Testis (tissue), 2 donors: Measurements from ENCODE around the gene CGB8.

Experiments used
- POLR2A ChIP-seq: fragments of 450-650 bp; IDR thresholded peaks from one replicate; pipeline ENCODE4 v1.6.1; 2017; ENCODE audit warnings: antibody characterized with exemption, mild to moderate bottlenecking, moderate library complexity
- TF ChIP-seq, protein P1 (sequence below), 3 experiments: fragments of 450-650 bp in 2 of 3; fragments of 200-600 bp in 1 of 3; sonication (generic) in 1 of 3; IDR thresholded peaks; one replicate each; pipeline ENCODE4 v1.5.1; 2016 to 2019; ENCODE audit warnings: antibody characterized with exemption in 3 of 3, mild to moderate bottlenecking in 2 of 3, moderate library complexity in 1 of 3

GRCh38 chr19:49086296-49086695 is 37.4 kb upstream of the CGB8 start:
- TF ChIP-seq, protein P1, sequence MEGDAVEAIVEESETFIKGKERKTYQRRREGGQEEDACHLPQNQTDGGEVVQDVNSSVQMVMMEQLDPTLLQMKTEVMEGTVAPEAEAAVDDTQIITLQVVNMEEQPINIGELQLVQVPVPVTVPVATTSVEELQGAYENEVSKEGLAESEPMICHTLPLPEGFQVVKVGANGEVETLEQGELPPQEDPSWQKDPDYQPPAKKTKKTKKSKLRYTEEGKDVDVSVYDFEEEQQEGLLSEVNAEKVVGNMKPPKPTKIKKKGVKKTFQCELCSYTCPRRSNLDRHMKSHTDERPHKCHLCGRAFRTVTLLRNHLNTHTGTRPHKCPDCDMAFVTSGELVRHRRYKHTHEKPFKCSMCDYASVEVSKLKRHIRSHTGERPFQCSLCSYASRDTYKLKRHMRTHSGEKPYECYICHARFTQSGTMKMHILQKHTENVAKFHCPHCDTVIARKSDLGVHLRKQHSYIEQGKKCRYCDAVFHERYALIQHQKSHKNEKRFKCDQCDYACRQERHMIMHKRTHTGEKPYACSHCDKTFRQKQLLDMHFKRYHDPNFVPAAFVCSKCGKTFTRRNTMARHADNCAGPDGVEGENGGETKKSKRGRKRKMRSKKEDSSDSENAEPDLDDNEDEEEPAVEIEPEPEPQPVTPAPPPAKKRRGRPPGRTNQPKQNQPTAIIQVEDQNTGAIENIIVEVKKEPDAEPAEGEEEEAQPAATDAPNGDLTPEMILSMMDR (IDR thresholded peaks at IDR 0.05) = no peak
- no peak for TF ChIP-seq POLR2A
